Measurements from ENCODE around the gene TRAF2.
"Not testable (repeated sequence)": the region's sequence is repeated elsewhere in the genome, so short reads cannot be mapped to it uniquely, and the experiment has no call there.

TRAF2 gene

DNA sequence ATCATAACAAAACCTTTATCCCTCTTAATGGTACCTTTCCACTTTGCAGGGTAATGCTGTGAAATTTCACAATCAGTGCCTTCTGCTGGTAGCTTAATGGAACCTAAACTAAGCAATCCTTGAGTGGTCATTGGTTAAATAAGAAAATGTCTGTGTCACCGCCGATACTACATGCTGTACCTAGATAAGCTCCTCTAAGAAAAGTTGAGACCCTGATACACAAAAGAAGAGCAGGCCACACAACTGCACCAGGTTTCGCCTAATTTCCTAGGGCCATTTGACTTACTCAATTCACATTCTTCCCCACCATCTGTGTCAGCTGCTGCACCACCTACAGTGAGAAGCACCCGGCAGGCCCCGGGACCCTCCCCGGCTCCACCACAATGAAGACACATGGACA, 11.2 kb upstream of the TRAF2 start:
- CTCF ChIA-PET = no interaction called here
- DNase-seq (ENCODE audit: low spot score) = no peak
- no peak overlapping the region for H3K27ac ChIP-seq
- TF ChIP-seq, protein P1, sequence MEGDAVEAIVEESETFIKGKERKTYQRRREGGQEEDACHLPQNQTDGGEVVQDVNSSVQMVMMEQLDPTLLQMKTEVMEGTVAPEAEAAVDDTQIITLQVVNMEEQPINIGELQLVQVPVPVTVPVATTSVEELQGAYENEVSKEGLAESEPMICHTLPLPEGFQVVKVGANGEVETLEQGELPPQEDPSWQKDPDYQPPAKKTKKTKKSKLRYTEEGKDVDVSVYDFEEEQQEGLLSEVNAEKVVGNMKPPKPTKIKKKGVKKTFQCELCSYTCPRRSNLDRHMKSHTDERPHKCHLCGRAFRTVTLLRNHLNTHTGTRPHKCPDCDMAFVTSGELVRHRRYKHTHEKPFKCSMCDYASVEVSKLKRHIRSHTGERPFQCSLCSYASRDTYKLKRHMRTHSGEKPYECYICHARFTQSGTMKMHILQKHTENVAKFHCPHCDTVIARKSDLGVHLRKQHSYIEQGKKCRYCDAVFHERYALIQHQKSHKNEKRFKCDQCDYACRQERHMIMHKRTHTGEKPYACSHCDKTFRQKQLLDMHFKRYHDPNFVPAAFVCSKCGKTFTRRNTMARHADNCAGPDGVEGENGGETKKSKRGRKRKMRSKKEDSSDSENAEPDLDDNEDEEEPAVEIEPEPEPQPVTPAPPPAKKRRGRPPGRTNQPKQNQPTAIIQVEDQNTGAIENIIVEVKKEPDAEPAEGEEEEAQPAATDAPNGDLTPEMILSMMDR (conservative IDR thresholded peaks at IDR 0.05; ENCODE audit: low read depth) = no peak
- POLR2A ChIA-PET (ENCODE audit: low non-redundant PET) = no interaction called here

DNA sequence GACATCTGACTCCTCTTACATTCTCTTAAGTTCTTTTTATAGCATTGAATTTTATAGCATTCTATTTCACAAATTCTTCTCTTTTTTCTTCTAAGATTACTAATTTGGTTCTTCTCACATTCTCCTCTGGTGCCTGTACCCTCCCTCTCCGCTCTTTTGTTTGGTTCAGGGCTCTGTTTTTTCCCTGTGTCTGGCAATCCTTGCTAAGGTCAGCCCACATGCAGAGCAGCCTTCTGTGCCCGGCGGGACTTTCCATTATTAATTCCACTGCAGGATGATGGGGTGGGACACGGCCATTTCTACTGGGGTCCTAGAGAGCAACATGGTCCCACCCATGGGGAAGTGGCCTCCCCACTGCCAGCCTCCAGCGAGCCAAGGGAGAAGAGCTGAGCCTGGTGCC, 9.8 kb upstream of the TRAF2 start:
- TF ChIP-seq, protein P1 (conservative IDR thresholded peaks at IDR 0.05; ENCODE audit: low read depth) = no peak
- no peak overlapping the region for H3K27ac ChIP-seq
- DNase-seq (ENCODE audit: low spot score) = no peak
- ChIA-PET CTCF (interaction anchor here (0.6 to 1.5 kb wide), 2 partner anchors 17 to 34 kb away, joined by 3 read pairs; partner anchors contain the start of gene AJM1), POLR2A (ENCODE audit: low non-redundant PET) (no interaction called here)

DNA sequence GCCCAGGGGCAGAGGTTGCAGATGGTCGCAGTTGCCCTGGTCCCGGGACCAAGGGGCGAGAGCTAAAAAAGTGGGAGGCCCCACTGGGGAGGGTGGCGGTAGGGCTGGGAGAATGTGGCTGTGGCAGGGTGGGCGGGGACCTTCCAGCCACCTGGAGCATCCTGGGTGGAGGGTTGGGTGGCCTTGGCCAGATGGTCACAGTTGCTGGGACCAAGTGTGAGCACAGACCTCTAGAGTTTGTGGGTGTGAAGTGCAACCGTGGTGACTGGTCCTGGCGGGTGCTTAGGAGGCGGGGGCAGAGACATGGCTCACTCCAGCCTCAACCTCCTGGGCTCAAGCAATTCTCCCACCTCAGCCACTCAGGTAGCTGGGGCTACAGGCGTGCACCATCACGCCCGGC, 5.7 kb upstream of the TRAF2 start:
- H3K27ac ChIP-seq = peak overlapping the region; percentile 85; the same call in 1 of the 2 replicates
- ChIA-PET POLR2A (ENCODE audit: low non-redundant PET) (no interaction called here), CTCF (no interaction called here)
- no peak for DNase-seq (ENCODE audit: low spot score)
- TF ChIP-seq, protein P1 (conservative IDR thresholded peaks at IDR 0.05; ENCODE audit: low read depth) = no peak

DNA sequence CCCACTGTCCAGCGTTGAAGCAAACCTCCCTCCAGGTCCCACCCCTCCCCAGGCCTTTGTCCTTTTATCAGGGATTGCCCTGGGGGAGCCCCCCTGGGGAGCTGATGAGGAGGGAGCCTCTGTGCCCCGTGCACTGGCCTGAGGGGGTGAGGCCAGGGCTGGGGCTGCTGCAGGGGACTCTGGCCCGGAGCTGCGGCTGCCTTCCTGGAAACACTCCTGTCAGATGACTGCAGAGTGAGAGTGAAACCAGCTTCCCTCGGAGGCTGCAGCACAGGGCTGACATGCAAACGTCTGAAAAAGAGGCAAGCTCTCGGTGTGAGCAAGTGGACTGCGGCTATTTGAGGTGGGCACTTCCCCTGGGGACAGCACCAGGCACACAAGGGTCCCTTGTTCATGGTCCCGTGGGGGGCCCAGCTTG, 4.6 kb upstream of the TRAF2 start:
- ChIA-PET CTCF (interaction anchor here (0.6 to 1.7 kb wide), 7 partner anchors 20 to 628 kb away, joined by 3 to 7 read pairs (median 3); partner anchors contain the start of genes AJM1 and FBXW5), POLR2A (ENCODE audit: low non-redundant PET) (interaction anchor here (0.6 to 1.4 kb wide), 2 partner anchors 16 to 37 kb away, joined by 4 to 7 read pairs; partner anchors contain the start of gene EDF1)
- no peak for DNase-seq (ENCODE audit: low spot score)
- TF ChIP-seq, protein P1 (conservative IDR thresholded peaks at IDR 0.05; ENCODE audit: low read depth) = no peak
- H3K27ac ChIP-seq = peak overlapping the region; percentile 85

DNA sequence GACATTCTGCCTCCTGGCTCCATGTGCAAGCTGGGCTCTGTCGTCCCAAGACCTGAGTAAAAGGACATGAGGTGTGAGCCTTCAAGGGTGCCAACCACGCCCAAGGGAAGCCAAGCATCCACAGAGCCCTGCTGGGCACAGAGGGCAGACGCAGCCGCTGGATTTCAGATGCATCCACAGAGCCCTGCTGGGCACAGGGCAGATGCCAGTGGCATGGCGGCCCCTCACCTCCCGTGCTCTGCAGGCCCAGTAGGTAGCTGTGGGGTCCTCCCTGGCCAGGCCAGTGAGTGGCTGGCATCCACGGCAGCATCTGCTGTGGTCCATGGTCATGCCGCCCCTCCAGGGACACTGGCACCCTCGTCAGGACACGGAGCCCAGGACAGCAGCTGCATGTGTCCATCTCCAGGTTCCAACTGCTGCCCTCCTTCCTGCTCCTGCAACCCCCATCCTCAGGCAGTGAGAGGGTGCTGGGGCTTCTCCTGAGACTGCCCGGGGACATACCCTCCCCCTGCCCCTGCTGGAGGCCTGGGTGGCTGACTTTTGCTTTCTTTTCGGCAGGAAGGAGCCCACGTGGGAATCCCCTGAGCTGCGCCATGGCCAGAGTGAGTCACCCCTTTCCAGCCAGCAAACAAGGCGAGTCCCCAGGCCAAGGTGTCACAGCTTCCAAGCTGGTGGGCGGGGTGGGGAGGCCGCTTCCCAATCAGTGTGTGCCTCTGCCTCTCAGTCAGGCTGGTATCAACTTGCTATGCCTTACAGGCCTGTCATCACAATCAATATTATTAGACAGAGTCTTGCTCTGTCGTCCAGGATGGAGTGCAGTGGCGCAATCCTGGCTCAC, 4.0 kb upstream of the TRAF2 start:
- POLR2A ChIA-PET (ENCODE audit: low non-redundant PET) = interaction anchor here (0.6 to 1.4 kb wide), 3 partner anchors 16 to 37 kb away, joined by 3 to 7 read pairs (median 4); partner anchors contain the start of gene EDF1
- DNase-seq (ENCODE audit: low spot score) = peak; percentile 98
- TF ChIP-seq, protein P1 (conservative IDR thresholded peaks at IDR 0.05; ENCODE audit: low read depth) = no peak
- CTCF ChIA-PET = interaction anchor here (0.6 to 1.7 kb wide), 6 partner anchors 29 to 181 kb away, joined by 3 to 7 read pairs (median 4); partner anchors contain the start of genes AJM1 and FBXW5
- H3K27ac ChIP-seq = peak overlapping the region; percentile 85

DNA sequence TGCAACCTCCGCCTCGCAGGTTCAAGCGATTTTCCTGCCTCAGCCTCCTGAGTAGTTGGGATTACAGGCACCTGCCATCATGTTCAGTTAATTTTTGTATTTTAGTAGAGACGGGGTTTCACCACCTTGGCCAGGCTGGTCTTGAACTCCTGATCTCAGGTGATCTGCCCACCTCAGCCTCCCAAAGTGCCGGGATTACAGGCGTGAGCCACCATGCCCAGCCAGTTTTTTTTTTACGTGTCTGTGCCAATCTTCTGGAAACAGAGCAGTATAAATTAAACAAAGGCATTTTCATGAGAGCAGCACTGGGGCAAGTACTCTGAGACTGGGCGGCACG, 3.4 kb upstream of the TRAF2 start:
- not testable (repeated sequence) for DNase-seq (ENCODE audit: low spot score)
- peak overlapping the region; percentile 85 for H3K27ac ChIP-seq
- POLR2A ChIA-PET (ENCODE audit: low non-redundant PET) = interaction anchor here (0.7 kb wide), 1 partner anchor 29 kb away, joined by 5 read pairs; no protein-coding TSS in a partner anchor
- CTCF ChIA-PET = interaction anchor here (0.6 to 1.7 kb wide), 3 partner anchors 36 to 153 kb away, joined by 3 to 7 read pairs (median 4); no protein-coding TSS in a partner anchor

DNA sequence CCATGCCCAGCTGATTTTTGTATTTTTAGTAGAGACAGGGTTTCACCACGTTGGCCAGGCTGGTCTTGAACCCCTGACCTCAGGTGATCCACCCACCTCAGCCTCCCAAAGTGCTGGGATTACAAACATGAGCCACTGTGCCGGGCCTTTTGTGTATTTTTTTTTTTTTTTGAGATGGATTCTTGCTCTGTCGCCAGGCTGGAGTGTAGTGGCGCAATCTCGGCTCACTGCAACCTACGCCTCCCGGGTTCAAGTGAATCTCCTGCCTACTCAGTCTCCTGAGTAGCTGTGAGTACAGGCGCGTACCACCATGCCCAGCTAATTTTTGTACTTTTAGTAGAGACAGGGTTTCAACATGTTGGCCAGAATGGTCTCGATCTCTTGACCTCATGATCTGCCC, 2.6 kb upstream of the TRAF2 start:
- CTCF ChIA-PET = interaction anchor here (0.6 kb wide), 1 partner anchor 40 kb away, joined by 3 read pairs; no protein-coding TSS in a partner anchor
- peak overlapping the region; percentile 85 for H3K27ac ChIP-seq
- POLR2A ChIA-PET (ENCODE audit: low non-redundant PET) = interaction anchor here (0.7 kb wide), 1 partner anchor 30 kb away, joined by 5 read pairs; no protein-coding TSS in a partner anchor
- DNase-seq (ENCODE audit: low spot score) = not testable (repeated sequence)
